Thoracic aorta (tissue), 2 donors: Measurements from ENCODE around the gene SULT1C2. TPM values are rescaled to one million over a fixed set of nuclear protein-coding genes. Genes with fewer than 3 reads are reported as not detected.
"Not testable (repeated sequence)": the region's sequence is repeated elsewhere in the genome, so short reads cannot be mapped to it uniquely, and the experiment has no call there.

ENCODE experiments used
- ATAC-seq: fragments of 150-250 bp; one replicate; pipeline ENCODE4 v1.8.0; 2017; ENCODE audit warnings: low read depth; ENCODE audit not compliant: insufficient number of reproducible peaks, low FRiP score
- DNase-seq: peaks from one replicate; pipeline ENCODE4 v3.0.0-alpha.2; 2020; ENCODE audit warnings: low spot score
- H3K27ac ChIP-seq, 2 donors: fragments of 200-600 bp; sonication (generic); 1 replicate in 1 of 2; 2 replicates in 1 of 2; pipeline ENCODE4 v1.5.1; 2016; ENCODE audit warnings: mild to moderate bottlenecking in 2 of 2, moderate library complexity in 2 of 2
- H3K27me3 ChIP-seq: fragments of 200-600 bp; sonication (generic); replicated peaks from 2 replicates; pipeline ENCODE4 v1.6.0; 2016; ENCODE audit warnings: mild to moderate bottlenecking; ENCODE audit not compliant: insufficient read depth
- H3K36me3 ChIP-seq: fragments of 200-600 bp; sonication (generic); one replicate; pipeline ENCODE4 v1.5.1; 2016
- H3K4me1 ChIP-seq, 2 donors: fragments of 200-600 bp; sonication (generic); 1 replicate in 1 of 2; 2 replicates in 1 of 2; pipeline versions ENCODE4 v1.5.1 to v1.6.0; 2016; ENCODE audit warnings: low read depth in 2 of 2, mild to moderate bottlenecking in 1 of 2; ENCODE audit not compliant: control insufficient read depth in 1 of 2
- H3K4me3 ChIP-seq: fragments of 200-600 bp; sonication (generic); 2 replicates; pipeline ENCODE4 v1.5.1; 2016; ENCODE audit warnings: mild to moderate bottlenecking
- H3K9me3 ChIP-seq: fragments of 200-600 bp; sonication (generic); 2 replicates; pipeline ENCODE4 v1.5.1; 2016
- CTCF ChIP-seq: fragments of 200-600 bp; sonication (generic); IDR thresholded peaks from one replicate; pipeline ENCODE4 v1.5.1; 2019; ENCODE audit warnings: antibody characterized with exemption
- total RNA-seq, 2 donors: library from RNA; depleted of rRNA; stranded (reverse); fragments of >200 nt; gene quantifications; one replicate each; pipeline versions ENCODE4 v1.1.0 to v1.2.3, GENCODE V29; 2016

The SULT1C2 gene
- total RNA-seq, 2 donors from 2014 or later, result 16.6 TPM; not detected in 1

GRCh38 chr2:108271691-108272253 lies 16.9 kb upstream of the SULT1C2 start:
- H3K27ac ChIP-seq, result peak overlapping the region; percentile 53 to 54
- peaks cover 5 to 24% of the 10 kb centered on the region in 2 donors for H3K4me1 ChIP-seq
- H3K27me3 ChIP-seq, result no peaks in the 10 kb centered on the region
- no peak for TF ChIP-seq CTCF
- no peaks in the 10 kb centered on the region for H3K9me3 ChIP-seq
- ATAC-seq (no peak), DNase-seq (no peak)
- no peaks in the 10 kb centered on the region for H3K36me3 ChIP-seq
- peak overlapping the region; percentile 58 for H3K4me3 ChIP-seq

- no peak for TF ChIP-seq CTCF
- no peaks in the 10 kb centered on the region for H3K36me3 ChIP-seq
- no peak for ATAC-seq
These were observed 10.1 kb upstream of the SULT1C2 start for GRCh38 chr2:108278631-108279030.

GRCh38 chr2:108279468-108279867 lies 9.2 kb upstream of the SULT1C2 start:
- TF ChIP-seq CTCF, result no peak
- Histone ChIP-seq H3K27ac (no peak overlapping the region), H3K36me3 (no peaks in the 10 kb centered on the region), H3K9me3 (no peaks in the 10 kb centered on the region), H3K4me3 (no peak overlapping the region), H3K4me1 (no peaks in the 10 kb centered on the region), H3K27me3 (no peaks in the 10 kb centered on the region)
- no peak for DNase-seq
- ATAC-seq, result no peak

More at GRCh38 chr2:108278631-108279030, 10.1 kb upstream of the SULT1C2 start:
- H3K9me3 ChIP-seq, result no peaks in the 10 kb centered on the region
- no peaks in the 10 kb centered on the region for H3K4me1 ChIP-seq
- H3K4me3 ChIP-seq, result no peak overlapping the region
- no peak overlapping the region for H3K27ac ChIP-seq
- DNase-seq, result no peak
- H3K27me3 ChIP-seq, result no peaks in the 10 kb centered on the region

GRCh38 chr2:108280466-108280865 lies 8.2 kb upstream of the SULT1C2 start:
- Histone ChIP-seq H3K4me1 (no peaks in the 10 kb centered on the region), H3K9me3 (no peaks in the 10 kb centered on the region), H3K36me3 (no peaks in the 10 kb centered on the region), H3K27ac (no peak overlapping the region), H3K27me3 (no peaks in the 10 kb centered on the region), H3K4me3 (no peak overlapping the region)
- TF ChIP-seq CTCF, result no peak
- ATAC-seq (no peak), DNase-seq (no peak)

GRCh38 chr2:108284566-108284965 lies 4.1 kb upstream of the SULT1C2 start:
- H3K9me3 ChIP-seq, ATAC-seq, DNase-seq, H3K4me1 ChIP-seq, H3K36me3 ChIP-seq, H3K27ac ChIP-seq, H3K4me3 ChIP-seq, H3K27me3 ChIP-seq: not testable (repeated sequence)

GRCh38 chr2:108285616-108286015 lies 3.1 kb upstream of the SULT1C2 start:
- Histone ChIP-seq H3K4me3 (no peak overlapping the region), H3K27ac (no peak overlapping the region), H3K9me3 (no peaks in the 10 kb centered on the region), H3K4me1 (no peaks in the 10 kb centered on the region), H3K27me3 (no peaks in the 10 kb centered on the region), H3K36me3 (no peaks in the 10 kb centered on the region)
- no peak for DNase-seq
- no peak for TF ChIP-seq CTCF
- ATAC-seq, result no peak
